SK-N-SH treated with all-trans-retinoic acid at 6 μM for 48 hours (cell line): ENCODE data around the gene TOB2.

Experiments
- ATAC-seq: fragments of 200-7000 bp; cut with Tn5 transposase; 3 replicates; pipeline ENCODE4 v1.9.1; 2020; ENCODE audit warnings: mild to moderate bottlenecking, moderate library complexity
- ARNTL ChIP-seq: fragments of 450-650 bp; formaldehyde crosslinking; IDR thresholded peaks from 2 replicates; pipeline ENCODE4 v1.5.0; 2020; ENCODE audit warnings: low read depth, mild to moderate bottlenecking, moderate library complexity, borderline replicate concordance
- BACH2 ChIP-seq: fragments of 250-450 bp; sonication (Bioruptor Pico); IDR thresholded peaks from 2 replicates; pipeline ENCODE4 v1.9.0; 2021; ENCODE audit warnings: mild to moderate bottlenecking, borderline replicate concordance
- CSDC2 ChIP-seq: fragments of 250-450 bp; sonication (Bioruptor Pico); IDR thresholded peaks from 2 replicates; pipeline ENCODE4 v1.5.0; 2020; ENCODE audit warnings: mild to moderate bottlenecking, moderate library complexity
- ESRRG ChIP-seq: fragments of 250-450 bp; sonication (Bioruptor Pico); IDR thresholded peaks from 2 replicates; pipeline ENCODE4 v1.6.1; 2021; ENCODE audit warnings: mild to moderate bottlenecking
- GLIS3 ChIP-seq: fragments of 250-450 bp; sonication (Bioruptor Pico); IDR thresholded peaks from 2 replicates; pipeline ENCODE4 v1.5.0; 2020; ENCODE audit warnings: mild to moderate bottlenecking, moderate library complexity
- OSR1 ChIP-seq: fragments of 250-450 bp; sonication (Bioruptor Pico); IDR thresholded peaks from 2 replicates; pipeline ENCODE4 v1.8.0; 2022; ENCODE audit warnings: moderate library complexity, mild to moderate bottlenecking, inconsistent platforms
- SNAI2 ChIP-seq: fragments of 250-450 bp; sonication (Bioruptor Pico); IDR thresholded peaks from 2 replicates; pipeline ENCODE4 v1.5.0; 2020; ENCODE audit warnings: mild to moderate bottlenecking, moderate library complexity
- TCF4 ChIP-seq: fragments of 250-450 bp; sonication (Bioruptor Pico); IDR thresholded peaks from 2 replicates; pipeline ENCODE4 v1.8.0; 2021; ENCODE audit warnings: mild to moderate bottlenecking, moderate library complexity, borderline replicate concordance
- TOX ChIP-seq: fragments of 250-450 bp; sonication (Bioruptor Pico); IDR thresholded peaks from 2 replicates; pipeline ENCODE4 v1.8.0; 2021; ENCODE audit warnings: mild to moderate bottlenecking, moderate library complexity, borderline replicate concordance
- ZC3H10 ChIP-seq: fragments of 250-450 bp; sonication (Bioruptor Pico); IDR thresholded peaks from 2 replicates; pipeline ENCODE4 v1.5.1; 2021; ENCODE audit warnings: mild to moderate bottlenecking, moderate library complexity
- ZFP3 ChIP-seq: fragments of 250-450 bp; sonication (Bioruptor Pico); IDR thresholded peaks from 2 replicates; pipeline ENCODE4 v1.5.0; 2020; ENCODE audit warnings: mild to moderate bottlenecking, moderate library complexity
- ZNF565 ChIP-seq: fragments of 450-650 bp; formaldehyde crosslinking; conservative IDR thresholded peaks from 2 replicates; pipeline ENCODE4 v1.5.0; 2020; ENCODE audit warnings: low read depth, mild to moderate bottlenecking, moderate library complexity
- ZNF70 ChIP-seq: fragments of 450-650 bp; formaldehyde crosslinking; IDR thresholded peaks from 2 replicates; pipeline ENCODE4 v1.5.0; 2020; ENCODE audit warnings: mild to moderate bottlenecking, moderate library complexity
- TF ChIP-seq, protein P1 (sequence below): fragments of 250-450 bp; sonication (Bioruptor Pico); IDR thresholded peaks from 2 replicates; pipeline ENCODE4 v1.5.1; 2021; ENCODE audit warnings: mild to moderate bottlenecking, moderate library complexity
- TF ChIP-seq, protein P2 (sequence below): fragments of 250-450 bp; sonication (Bioruptor Pico); IDR thresholded peaks from 2 replicates; pipeline ENCODE4 v1.5.0; 2020; ENCODE audit warnings: mild to moderate bottlenecking, moderate library complexity
- TF ChIP-seq, protein P3 (sequence below): fragments of 250-450 bp; sonication (Bioruptor Pico); IDR thresholded peaks from 2 replicates; pipeline ENCODE4 v1.5.1; 2020; ENCODE audit warnings: low read depth, mild to moderate bottlenecking, moderate library complexity
- TF ChIP-seq, protein P4 (sequence below): fragments of 250-450 bp; sonication (Bioruptor Pico); IDR thresholded peaks from 2 replicates; pipeline ENCODE4 v1.8.0; 2020; ENCODE audit warnings: mild to moderate bottlenecking, moderate library complexity, borderline replicate concordance
- TF ChIP-seq, protein P5 (sequence below): fragments of 250-450 bp; sonication (Bioruptor Pico); IDR thresholded peaks from 2 replicates; pipeline ENCODE4 v1.8.0; 2021; ENCODE audit warnings: low read depth, mild to moderate bottlenecking, moderate library complexity, borderline replicate concordance

The TOB2 gene

DNA sequence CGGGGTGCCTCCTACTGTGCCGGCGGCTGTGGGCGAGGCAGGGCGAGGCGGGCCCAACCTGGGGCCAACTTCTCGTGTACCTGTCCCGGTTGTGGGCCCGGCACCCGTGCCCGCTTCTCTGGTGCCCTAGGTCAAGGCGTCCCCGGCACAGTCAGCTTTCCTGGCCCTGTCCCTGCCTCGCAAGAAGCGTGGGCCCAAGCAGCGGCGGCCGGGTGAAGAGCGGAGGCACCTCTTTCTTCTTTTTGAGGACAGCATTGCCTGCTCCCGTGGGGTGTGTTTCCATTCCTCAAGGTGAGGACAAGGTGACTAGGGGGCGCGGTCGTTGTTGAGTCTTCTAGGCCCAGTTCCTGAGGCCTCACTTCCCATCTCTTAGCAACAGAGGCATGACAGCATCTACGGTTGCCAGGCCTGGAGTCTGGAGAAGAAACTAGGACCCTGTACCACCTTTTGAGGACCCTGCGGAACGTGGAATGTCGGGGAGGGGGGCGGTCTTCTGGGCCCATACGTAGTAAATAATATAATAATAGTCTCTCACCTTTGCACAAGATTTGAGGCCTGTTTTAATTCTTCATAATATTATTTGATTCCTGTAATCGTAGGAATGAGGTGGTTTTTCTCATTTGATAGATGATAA, 22.7 kb upstream of the TOB2 start:
- ATAC-seq = peak; percentile 61

DNA sequence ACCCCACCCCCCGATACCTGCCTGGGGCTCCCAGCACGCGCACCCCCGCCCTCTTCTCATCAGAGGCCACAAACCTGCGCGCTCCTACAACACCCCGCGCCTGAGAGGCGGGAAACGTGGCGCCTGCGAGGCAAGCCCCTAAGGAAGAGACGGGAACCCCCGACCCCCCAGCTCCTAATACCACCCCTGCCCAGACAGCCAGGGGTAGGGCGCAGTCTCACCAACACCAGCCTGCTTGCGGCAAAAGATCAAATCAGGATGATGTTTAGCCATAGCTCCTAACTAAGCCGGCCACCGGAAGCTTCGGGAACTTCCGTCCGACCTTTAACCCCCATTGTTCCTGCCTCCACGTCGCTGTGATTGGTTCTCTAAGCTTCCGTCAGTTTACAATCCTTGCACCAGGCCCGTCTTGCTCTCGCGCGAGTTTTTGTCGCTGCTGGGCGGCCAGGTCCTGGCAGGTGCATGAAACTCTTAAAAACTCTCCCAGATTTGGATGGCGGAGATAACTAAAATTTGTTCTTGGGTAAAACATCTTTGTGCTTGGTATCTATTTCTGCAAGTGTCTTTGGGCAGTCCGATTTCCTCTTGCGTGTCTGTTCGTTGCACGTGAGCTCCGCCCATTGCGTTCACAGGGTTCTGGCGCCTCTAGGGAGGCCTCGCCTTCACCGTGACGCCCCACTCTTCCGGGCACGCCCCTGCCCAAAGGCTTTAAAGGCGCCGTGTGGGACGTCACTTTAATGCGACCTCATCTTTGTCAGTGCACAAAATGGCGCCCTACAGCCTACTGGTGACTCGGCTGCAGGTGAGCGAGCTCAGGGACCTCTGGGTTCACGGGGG, 22.0 kb upstream of the TOB2 start, which contains the start of the genes ACO2 and PHF5A:
ACO2 (plus strand) TSS at position 737 of the 837 bp plus-strand sequence; CDS start at position 767, 30 bp downstream.
PHF5A (minus strand) TSS at position 312 of the 837 bp plus-strand sequence; CDS start at position 273, 39 bp downstream.
- TF ChIP-seq TCF4 (no peak), ZNF70 (CRISPR knock-in tag) (no peak), OSR1 (no peak), SNAI2 (CRISPR knock-in tag) (no peak)
- TF ChIP-seq, protein P1, sequence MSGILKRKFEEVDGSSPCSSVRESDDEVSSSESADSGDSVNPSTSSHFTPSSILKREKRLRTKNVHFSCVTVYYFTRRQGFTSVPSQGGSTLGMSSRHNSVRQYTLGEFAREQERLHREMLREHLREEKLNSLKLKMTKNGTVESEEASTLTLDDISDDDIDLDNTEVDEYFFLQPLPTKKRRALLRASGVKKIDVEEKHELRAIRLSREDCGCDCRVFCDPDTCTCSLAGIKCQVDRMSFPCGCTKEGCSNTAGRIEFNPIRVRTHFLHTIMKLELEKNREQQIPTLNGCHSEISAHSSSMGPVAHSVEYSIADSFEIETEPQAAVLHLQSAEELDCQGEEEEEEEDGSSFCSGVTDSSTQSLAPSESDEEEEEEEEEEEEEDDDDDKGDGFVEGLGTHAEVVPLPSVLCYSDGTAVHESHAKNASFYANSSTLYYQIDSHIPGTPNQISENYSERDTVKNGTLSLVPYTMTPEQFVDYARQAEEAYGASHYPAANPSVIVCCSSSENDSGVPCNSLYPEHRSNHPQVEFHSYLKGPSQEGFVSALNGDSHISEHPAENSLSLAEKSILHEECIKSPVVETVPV (CRISPR knock-in tag) = no peak
- TF ChIP-seq, protein P2, sequence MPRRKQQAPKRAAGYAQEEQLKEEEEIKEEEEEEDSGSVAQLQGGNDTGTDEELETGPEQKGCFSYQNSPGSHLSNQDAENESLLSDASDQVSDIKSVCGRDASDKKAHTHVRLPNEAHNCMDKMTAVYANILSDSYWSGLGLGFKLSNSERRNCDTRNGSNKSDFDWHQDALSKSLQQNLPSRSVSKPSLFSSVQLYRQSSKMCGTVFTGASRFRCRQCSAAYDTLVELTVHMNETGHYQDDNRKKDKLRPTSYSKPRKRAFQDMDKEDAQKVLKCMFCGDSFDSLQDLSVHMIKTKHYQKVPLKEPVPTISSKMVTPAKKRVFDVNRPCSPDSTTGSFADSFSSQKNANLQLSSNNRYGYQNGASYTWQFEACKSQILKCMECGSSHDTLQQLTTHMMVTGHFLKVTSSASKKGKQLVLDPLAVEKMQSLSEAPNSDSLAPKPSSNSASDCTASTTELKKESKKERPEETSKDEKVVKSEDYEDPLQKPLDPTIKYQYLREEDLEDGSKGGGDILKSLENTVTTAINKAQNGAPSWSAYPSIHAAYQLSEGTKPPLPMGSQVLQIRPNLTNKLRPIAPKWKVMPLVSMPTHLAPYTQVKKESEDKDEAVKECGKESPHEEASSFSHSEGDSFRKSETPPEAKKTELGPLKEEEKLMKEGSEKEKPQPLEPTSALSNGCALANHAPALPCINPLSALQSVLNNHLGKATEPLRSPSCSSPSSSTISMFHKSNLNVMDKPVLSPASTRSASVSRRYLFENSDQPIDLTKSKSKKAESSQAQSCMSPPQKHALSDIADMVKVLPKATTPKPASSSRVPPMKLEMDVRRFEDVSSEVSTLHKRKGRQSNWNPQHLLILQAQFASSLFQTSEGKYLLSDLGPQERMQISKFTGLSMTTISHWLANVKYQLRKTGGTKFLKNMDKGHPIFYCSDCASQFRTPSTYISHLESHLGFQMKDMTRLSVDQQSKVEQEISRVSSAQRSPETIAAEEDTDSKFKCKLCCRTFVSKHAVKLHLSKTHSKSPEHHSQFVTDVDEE (CRISPR knock-in tag) = no peak
- TF ChIP-seq, protein P3, sequence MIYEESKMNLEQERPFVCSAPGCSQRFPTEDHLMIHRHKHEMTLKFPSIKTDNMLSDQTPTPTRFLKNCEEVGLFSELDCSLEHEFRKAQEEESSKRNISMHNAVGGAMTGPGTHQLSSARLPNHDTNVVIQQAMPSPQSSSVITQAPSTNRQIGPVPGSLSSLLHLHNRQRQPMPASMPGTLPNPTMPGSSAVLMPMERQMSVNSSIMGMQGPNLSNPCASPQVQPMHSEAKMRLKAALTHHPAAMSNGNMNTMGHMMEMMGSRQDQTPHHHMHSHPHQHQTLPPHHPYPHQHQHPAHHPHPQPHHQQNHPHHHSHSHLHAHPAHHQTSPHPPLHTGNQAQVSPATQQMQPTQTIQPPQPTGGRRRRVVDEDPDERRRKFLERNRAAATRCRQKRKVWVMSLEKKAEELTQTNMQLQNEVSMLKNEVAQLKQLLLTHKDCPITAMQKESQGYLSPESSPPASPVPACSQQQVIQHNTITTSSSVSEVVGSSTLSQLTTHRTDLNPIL (CRISPR knock-in tag) = no peak
- peak; percentile 97 for ATAC-seq

More for the DNA sequence above, 22.7 kb upstream of the TOB2 start:
- TF ChIP-seq BACH2 (CRISPR knock-in tag) = no peak
- no peak for TF ChIP-seq ZC3H10 (CRISPR knock-in tag)
- TF ChIP-seq GLIS3 = no peak
- TF ChIP-seq TOX (CRISPR knock-in tag) = no peak
- TF ChIP-seq ARNTL = no peak
- TF ChIP-seq, protein P1 (CRISPR knock-in tag) = no peak
- TF ChIP-seq, protein P4, sequence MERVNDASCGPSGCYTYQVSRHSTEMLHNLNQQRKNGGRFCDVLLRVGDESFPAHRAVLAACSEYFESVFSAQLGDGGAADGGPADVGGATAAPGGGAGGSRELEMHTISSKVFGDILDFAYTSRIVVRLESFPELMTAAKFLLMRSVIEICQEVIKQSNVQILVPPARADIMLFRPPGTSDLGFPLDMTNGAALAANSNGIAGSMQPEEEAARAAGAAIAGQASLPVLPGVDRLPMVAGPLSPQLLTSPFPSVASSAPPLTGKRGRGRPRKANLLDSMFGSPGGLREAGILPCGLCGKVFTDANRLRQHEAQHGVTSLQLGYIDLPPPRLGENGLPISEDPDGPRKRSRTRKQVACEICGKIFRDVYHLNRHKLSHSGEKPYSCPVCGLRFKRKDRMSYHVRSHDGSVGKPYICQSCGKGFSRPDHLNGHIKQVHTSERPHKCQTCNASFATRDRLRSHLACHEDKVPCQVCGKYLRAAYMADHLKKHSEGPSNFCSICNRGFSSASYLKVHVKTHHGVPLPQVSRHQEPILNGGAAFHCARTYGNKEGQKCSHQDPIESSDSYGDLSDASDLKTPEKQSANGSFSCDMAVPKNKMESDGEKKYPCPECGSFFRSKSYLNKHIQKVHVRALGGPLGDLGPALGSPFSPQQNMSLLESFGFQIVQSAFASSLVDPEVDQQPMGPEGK (CRISPR knock-in tag) = no peak
- no peak for TF ChIP-seq ZNF565 (CRISPR knock-in tag)
- no peak for TF ChIP-seq CSDC2 (CRISPR knock-in tag)
- no peak for TF ChIP-seq ZFP3 (CRISPR knock-in tag)
- TF ChIP-seq, protein P5, sequence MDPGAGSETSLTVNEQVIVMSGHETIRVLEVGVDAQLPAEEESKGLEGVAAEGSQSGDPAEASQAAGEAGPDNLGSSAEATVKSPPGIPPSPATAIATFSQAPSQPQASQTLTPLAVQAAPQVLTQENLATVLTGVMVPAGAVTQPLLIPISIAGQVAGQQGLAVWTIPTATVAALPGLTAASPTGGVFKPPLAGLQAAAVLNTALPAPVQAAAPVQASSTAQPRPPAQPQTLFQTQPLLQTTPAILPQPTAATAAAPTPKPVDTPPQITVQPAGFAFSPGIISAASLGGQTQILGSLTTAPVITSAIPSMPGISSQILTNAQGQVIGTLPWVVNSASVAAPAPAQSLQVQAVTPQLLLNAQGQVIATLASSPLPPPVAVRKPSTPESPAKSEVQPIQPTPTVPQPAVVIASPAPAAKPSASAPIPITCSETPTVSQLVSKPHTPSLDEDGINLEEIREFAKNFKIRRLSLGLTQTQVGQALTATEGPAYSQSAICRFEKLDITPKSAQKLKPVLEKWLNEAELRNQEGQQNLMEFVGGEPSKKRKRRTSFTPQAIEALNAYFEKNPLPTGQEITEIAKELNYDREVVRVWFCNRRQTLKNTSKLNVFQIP (CRISPR knock-in tag) = no peak
- TF ChIP-seq, protein P3 (CRISPR knock-in tag) = no peak
- TF ChIP-seq ESRRG (CRISPR knock-in tag) = no peak
- no peak for TF ChIP-seq ZNF70 (CRISPR knock-in tag)
- TF ChIP-seq SNAI2 (CRISPR knock-in tag) = no peak
